Measurements from ENCODE around the gene HIRIP3. TPM values are rescaled to one million over a fixed set of nuclear protein-coding genes. Genes with fewer than 3 reads are reported as not detected.

The HIRIP3 gene
- total and polyA plus RNA-seq, 2 donors (not counting 3 experiments of a cell fraction or from before 2014, with no cell fraction given), result 6.7 to 8.6 TPM

DNA sequence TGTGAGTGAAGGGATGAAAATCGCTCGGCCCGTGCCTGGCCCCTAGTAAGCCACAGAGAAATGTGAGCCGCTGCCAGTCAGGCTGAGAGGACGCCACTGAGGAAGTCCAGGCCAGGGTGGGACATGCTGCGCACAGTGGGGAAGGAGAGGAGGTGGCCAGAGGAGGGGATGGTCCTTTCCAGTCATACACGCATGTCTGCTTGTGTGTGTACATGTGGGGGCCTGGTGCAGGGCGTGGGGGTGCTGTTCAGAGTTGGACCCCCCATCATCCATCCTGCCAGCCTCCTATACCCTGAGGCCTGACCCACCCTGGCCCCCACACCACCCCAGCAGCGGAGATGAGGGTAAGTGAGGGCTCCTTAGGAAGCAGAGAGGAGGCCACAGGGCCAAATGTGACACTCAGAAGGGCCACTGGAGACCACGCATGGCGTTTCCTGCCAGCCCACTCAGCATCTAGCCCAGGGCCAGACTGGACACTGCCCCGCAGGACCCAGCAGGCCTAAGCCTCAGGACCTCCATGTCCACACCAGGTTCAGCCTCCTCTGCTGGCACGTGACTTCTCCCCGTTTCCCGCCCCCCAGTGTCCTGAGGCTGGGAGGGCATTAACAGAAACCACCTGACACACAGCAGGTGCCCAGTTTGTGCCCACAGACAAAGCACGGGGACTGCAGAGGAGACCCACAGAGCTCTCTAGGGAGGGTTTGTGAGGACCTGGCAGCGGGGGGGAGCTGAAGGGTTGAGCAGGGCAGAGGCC, 8.4 kb upstream of the HIRIP3 start:
- ChIA-PET POLR2A (interaction anchor here (0.5 kb wide), 1 partner anchor 1034 kb away, joined by 3 read pairs; no protein-coding TSS in a partner anchor), CTCF (interaction anchor here (1.1 to 3.8 kb wide), 5 partner anchors 14 to 304 kb away, joined by 3 to 26 read pairs (median 17); no protein-coding TSS in a partner anchor)
- intact Hi-C loops (cut with micrococcal nuclease), result no loop called here
- dilution Hi-C loops (cut with MboI; ENCODE audit: extremely low pct_ligation_motif_present, low sequenced_read_pairs), result no loop called here
- H3K36me3 ChIP-seq (ENCODE audit: control insufficient read depth in 2 of 2, extremely low read depth in 1 of 2, insufficient read depth in 2 of 2, low read length in 2 of 2), result peaks cover 0 to 7% of the 10 kb centered on the region in 2 experiments
- TF ChIP-seq POLR2AphosphoS5 (IDR thresholded peaks at IDR 0.05; ENCODE audit: insufficient read depth, low read depth, low read length), result no peak
- TF ChIP-seq FOS (IDR thresholded peaks at IDR 0.05; ENCODE audit: borderline replicate concordance, insufficient read depth, low read length), result no peak
- TF ChIP-seq EZH2 (IDR thresholded peaks at IDR 0.05; ENCODE audit: borderline replicate concordance, low read depth, low read length, severe bottlenecking), result no peak
- no peak for TF ChIP-seq GATA2 (IDR thresholded peaks at IDR 0.05; ENCODE audit: insufficient read depth, insufficient read length, low read depth, low read length)
- no peaks in the 10 kb centered on the region for H3K4me1 ChIP-seq (ENCODE audit: control insufficient read depth, extremely low read depth, insufficient read depth, low read length)
- FAIRE-seq (no peak), DNase-seq (ENCODE audit: low read depth, low spot score) (no peak)
- BruUV-seq (replicated peaks), result no TSS peak
- H3K79me2 ChIP-seq (ENCODE audit: control insufficient read depth, insufficient read depth, low read length), result no peaks in the 10 kb centered on the region
- no peaks in the 10 kb centered on the region for H4K20me1 ChIP-seq (replicated peaks; ENCODE audit: control insufficient read depth, extremely low read depth, insufficient read depth, low read length)
- H3K9ac ChIP-seq (replicated peaks; ENCODE audit: extremely low read depth, insufficient read depth, low read length), result no peak overlapping the region
- no peak overlapping the region for H3K4me3 ChIP-seq (replicated peaks in 1 of 3; ENCODE audit: insufficient read depth in 1 of 3, low read depth in 1 of 3, low read length in 3 of 3)
- no peak overlapping the region for H3K4me2 ChIP-seq (ENCODE audit: insufficient read depth, low read length)
- no peak overlapping the region for H3K27ac ChIP-seq (ENCODE audit: insufficient read depth, low read depth, low read length)
- no peaks in the 10 kb centered on the region for H3K27me3 ChIP-seq (ENCODE audit: control insufficient read depth in 2 of 2, insufficient read depth in 2 of 2, low read length in 2 of 2)
- no peaks in the 10 kb centered on the region for H3K9me3 ChIP-seq (replicated peaks; ENCODE audit: control insufficient read depth, insufficient read depth, low read length)
- H3K9me1 ChIP-seq (replicated peaks; ENCODE audit: control insufficient read depth, extremely low read depth, insufficient read depth, low read length), result no peaks in the 10 kb centered on the region
- no peak overlapping the region for H2AFZ ChIP-seq (ENCODE audit: low read depth, low read length)

DNA sequence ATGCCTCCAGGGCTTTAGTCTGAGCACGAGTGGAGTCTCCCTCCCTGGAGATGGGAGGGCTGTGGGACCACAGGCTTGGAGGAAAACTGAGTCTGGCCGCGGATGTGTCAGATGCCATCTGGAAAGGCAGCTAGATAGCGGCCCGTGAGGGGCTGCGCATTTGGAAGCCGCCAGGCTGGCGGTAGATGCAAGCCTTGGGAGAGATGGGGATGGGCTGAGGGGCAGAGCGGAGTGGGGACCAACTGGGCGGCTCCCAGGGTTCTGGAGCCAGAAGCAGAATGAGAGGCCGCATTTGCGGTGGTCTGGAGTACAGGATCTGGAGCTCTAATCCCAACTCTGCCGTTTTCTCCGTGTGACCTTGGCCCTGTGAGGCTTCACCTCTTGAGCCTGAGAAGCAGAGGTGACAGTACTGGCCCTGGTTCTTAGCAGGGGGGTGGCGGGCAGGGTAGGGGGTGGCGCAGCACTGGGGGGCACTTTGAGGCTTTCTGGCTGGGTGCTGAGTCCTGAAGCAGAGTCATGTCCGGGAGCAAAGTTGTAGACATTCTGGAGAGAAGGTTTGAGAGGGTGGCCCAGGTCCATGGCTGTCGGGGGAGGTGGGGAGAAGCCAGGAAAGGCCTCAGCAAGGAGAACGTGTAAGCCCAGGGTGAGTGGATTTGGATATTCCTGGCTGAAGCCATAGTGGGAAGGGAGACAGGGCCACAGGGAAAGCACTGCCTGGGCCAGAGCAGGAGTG, 7.4 kb upstream of the HIRIP3 start:
- dilution Hi-C loops (cut with MboI; ENCODE audit: extremely low pct_ligation_motif_present, low sequenced_read_pairs), result no loop called here

More for the DNA sequence above, 7.4 kb upstream of the HIRIP3 start:
- H4K20me1 ChIP-seq (replicated peaks; ENCODE audit: control insufficient read depth, extremely low read depth, insufficient read depth, low read length), result no peaks in the 10 kb centered on the region
- BruUV-seq (replicated peaks), result no TSS peak
- intact Hi-C loops (cut with micrococcal nuclease), result no loop called here
- DNase-seq (ENCODE audit: low read depth, low spot score), result no peak
- FAIRE-seq, result no peak
- no peaks in the 10 kb centered on the region for H3K4me1 ChIP-seq (ENCODE audit: control insufficient read depth, extremely low read depth, insufficient read depth, low read length)
- no peak overlapping the region for H3K4me2 ChIP-seq (ENCODE audit: insufficient read depth, low read length)
- no peak overlapping the region for H2AFZ ChIP-seq (ENCODE audit: low read depth, low read length)
- TF ChIP-seq POLR2AphosphoS5 (IDR thresholded peaks at IDR 0.05; ENCODE audit: insufficient read depth, low read depth, low read length) (no peak), MYC (IDR thresholded peaks at IDR 0.05; ENCODE audit: low read depth, low read length) (no peak), GATA2 (IDR thresholded peaks at IDR 0.05; ENCODE audit: insufficient read depth, insufficient read length, low read depth, low read length) (no peak), POLR2A (IDR thresholded peaks at IDR 0.05; ENCODE audit: low read depth, low read length) (no peak), JUN (IDR thresholded peaks at IDR 0.05; ENCODE audit: borderline replicate concordance, insufficient read depth, insufficient read length, low read depth) (no peak), FOS (IDR thresholded peaks at IDR 0.05; ENCODE audit: borderline replicate concordance, insufficient read depth, low read length) (no peak), EZH2 (IDR thresholded peaks at IDR 0.05; ENCODE audit: borderline replicate concordance, low read depth, low read length, severe bottlenecking) (no peak)
- TF ChIP-seq, protein P1, sequence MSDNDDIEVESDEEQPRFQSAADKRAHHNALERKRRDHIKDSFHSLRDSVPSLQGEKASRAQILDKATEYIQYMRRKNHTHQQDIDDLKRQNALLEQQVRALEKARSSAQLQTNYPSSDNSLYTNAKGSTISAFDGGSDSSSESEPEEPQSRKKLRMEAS (IDR thresholded peaks at IDR 0.05; ENCODE audit: insufficient read depth, insufficient read length), result no peak
- TF ChIP-seq, protein P2, sequence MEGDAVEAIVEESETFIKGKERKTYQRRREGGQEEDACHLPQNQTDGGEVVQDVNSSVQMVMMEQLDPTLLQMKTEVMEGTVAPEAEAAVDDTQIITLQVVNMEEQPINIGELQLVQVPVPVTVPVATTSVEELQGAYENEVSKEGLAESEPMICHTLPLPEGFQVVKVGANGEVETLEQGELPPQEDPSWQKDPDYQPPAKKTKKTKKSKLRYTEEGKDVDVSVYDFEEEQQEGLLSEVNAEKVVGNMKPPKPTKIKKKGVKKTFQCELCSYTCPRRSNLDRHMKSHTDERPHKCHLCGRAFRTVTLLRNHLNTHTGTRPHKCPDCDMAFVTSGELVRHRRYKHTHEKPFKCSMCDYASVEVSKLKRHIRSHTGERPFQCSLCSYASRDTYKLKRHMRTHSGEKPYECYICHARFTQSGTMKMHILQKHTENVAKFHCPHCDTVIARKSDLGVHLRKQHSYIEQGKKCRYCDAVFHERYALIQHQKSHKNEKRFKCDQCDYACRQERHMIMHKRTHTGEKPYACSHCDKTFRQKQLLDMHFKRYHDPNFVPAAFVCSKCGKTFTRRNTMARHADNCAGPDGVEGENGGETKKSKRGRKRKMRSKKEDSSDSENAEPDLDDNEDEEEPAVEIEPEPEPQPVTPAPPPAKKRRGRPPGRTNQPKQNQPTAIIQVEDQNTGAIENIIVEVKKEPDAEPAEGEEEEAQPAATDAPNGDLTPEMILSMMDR (IDR thresholded peaks at IDR 0.05; ENCODE audit: extremely low read depth in 1 of 2, insufficient read depth in 1 of 2, low read depth in 1 of 2, low read length in 2 of 2), result no peak
- H3K4me3 ChIP-seq (replicated peaks in 1 of 3; ENCODE audit: insufficient read depth in 1 of 3, low read depth in 1 of 3, low read length in 3 of 3), result no peak overlapping the region
- H3K9ac ChIP-seq (replicated peaks; ENCODE audit: extremely low read depth, insufficient read depth, low read length), result no peak overlapping the region
- H3K79me2 ChIP-seq (ENCODE audit: control insufficient read depth, insufficient read depth, low read length), result no peaks in the 10 kb centered on the region
- no peaks in the 10 kb centered on the region for H3K9me3 ChIP-seq (replicated peaks; ENCODE audit: control insufficient read depth, insufficient read depth, low read length)
- no peak overlapping the region for H3K27ac ChIP-seq (ENCODE audit: insufficient read depth, low read depth, low read length)
- ChIA-PET POLR2A (no interaction called here), CTCF (interaction anchor here (1.1 kb wide), 1 partner anchor 195 kb away, joined by 3 read pairs; no protein-coding TSS in a partner anchor)
- H3K36me3 ChIP-seq (ENCODE audit: control insufficient read depth in 2 of 2, extremely low read depth in 1 of 2, insufficient read depth in 2 of 2, low read length in 2 of 2), result peaks cover 0 to 7% of the 10 kb centered on the region in 2 experiments
- no peaks in the 10 kb centered on the region for H3K9me1 ChIP-seq (replicated peaks; ENCODE audit: control insufficient read depth, extremely low read depth, insufficient read depth, low read length)
- H3K27me3 ChIP-seq (ENCODE audit: control insufficient read depth in 2 of 2, insufficient read depth in 2 of 2, low read length in 2 of 2), result no peaks in the 10 kb centered on the region
